Naive thymus-derived CD8-positive, alpha-beta T cell (primary cell): ENCODE measurements around the gene LSP1. TPM values are rescaled to one million over a fixed set of nuclear protein-coding genes. Genes with fewer than 3 reads are reported as not detected.

Experiments
- ATAC-seq, 2 donors: fragments of 150-1000 bp; cut with Tn5 transposase in 1 of 2; sonication (Bioruptor Pico), chemical (Tn5 transposase) in 1 of 2; 1 replicate in 1 of 2; 2 replicates in 1 of 2; pipeline ENCODE4 v1.10.0; 2021; ENCODE audit warnings: mild to moderate bottlenecking in 2 of 2, moderate library complexity in 2 of 2
- POLR2A ChIA-PET: fragments of 350-600 bp; sonication (Branson Sonifier 250); formaldehyde crosslinking; loops from one replicate; lab custom pipeline; 2021; ENCODE audit warnings: antibody characterized with exemption; lab: Charles Lee
- DNase-seq, 10 donors: peaks; one replicate each; pipeline versions ENCODE4 v3.0.0 to v3.0.0-alpha.2; 2020 to 2022
- H3K27ac Mint-ChIP-seq, 10 donors: one replicate each; pipeline ENCODE4 v1.8.0; 2020 to 2022; ENCODE audit warnings: mild to moderate bottlenecking in 10 of 10, mixed read lengths in 10 of 10, moderate library complexity in 4 of 10, inconsistent platforms in 1 of 10
- H3K27me3 Mint-ChIP-seq, 5 donors: one replicate each; pipeline ENCODE4 v1.8.0; 2021 to 2022; ENCODE audit warnings: mixed read lengths in 5 of 5
- H3K36me3 Mint-ChIP-seq, 3 donors: one replicate each; pipeline ENCODE4 v1.8.0; 2020 to 2022; ENCODE audit warnings: mixed read lengths in 3 of 3, mild to moderate bottlenecking in 2 of 3, inconsistent platforms in 1 of 3
- H3K4me1 Mint-ChIP-seq, 4 donors: one replicate each; pipeline ENCODE4 v1.8.0; 2021 to 2022; ENCODE audit warnings: mixed read lengths in 4 of 4
- H3K4me3 Mint-ChIP-seq, 10 donors: one replicate each; pipeline ENCODE4 v1.8.0; 2020 to 2022; ENCODE audit warnings: mild to moderate bottlenecking in 10 of 10, mixed read lengths in 10 of 10, moderate library complexity in 6 of 10, inconsistent platforms in 1 of 10
- H3K9me3 Mint-ChIP-seq, 9 donors: one replicate each; pipeline ENCODE4 v1.8.0; 2020 to 2022; ENCODE audit warnings: mixed read lengths in 9 of 9, mild to moderate bottlenecking in 3 of 9, inconsistent platforms in 1 of 9, moderate library complexity in 1 of 9
- polyA plus RNA-seq, 3 donors: library from polyadenylated mRNA; unstranded; fragments of 300-500 nt; fragmentation: Illumina TruSeq; gene quantifications; one replicate each; pipeline ENCODE4 v1.2.3, GENCODE V29; 2021
- total RNA-seq, 8 experiments: library from RNA in 2 of 8; stranded (reverse) in 2 of 8; gene quantifications; one replicate each; pipeline ENCODE4 v1.2.3 and lab custom pipeline; 2021 to 2026

The LSP1 gene
- total and polyA plus RNA-seq, 5 experiments from 2014 or later = 287 to 438 (median 326) TPM

DNA sequence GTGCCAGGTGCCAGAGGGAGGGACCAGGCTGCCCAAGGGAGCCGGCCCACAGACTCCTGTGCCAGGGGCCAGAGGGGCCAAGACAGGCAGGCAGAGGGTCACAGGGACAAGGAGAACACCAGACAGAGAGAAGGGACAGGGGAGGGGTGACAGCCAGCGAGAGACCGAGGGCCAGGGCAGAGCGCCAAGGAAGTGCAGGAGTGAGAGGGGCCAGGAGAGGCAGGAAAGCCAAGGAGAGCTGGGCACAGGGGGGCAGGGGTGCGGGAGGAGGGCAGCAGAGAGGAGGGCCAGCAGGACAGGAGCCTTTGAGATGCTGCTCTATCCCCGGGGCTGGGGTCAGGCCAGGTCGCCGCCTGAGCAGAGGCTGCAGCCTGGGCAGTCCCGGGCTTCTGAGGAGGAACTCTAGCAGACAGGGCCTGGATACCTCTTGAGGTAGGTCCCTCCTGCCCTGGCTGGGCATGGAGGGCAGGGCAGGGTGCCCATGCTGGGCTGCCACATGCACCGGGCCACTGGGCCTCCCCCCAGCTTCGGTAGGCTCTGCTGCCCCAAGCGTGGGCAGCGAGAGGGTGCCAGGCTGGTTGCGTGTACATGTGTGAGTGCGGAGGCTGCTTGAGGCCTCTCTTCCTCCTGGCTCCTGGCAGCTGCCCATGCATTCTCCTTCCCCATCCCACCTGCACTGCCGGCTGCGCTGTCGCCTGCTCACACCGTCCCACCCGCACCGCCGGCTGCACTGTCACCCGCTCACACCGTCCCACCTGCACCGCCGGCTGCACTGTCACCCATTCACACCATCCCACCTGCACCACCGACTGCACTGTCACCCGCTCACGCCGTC lies 12.2 kb downstream of the LSP1 start:
- H3K27me3 Mint-ChIP-seq = no peaks in the 10 kb centered on the region
- H3K36me3 Mint-ChIP-seq = peaks cover 0 to 12% (median 0%) of the 10 kb centered on the region in 3 donors
- H3K9me3 Mint-ChIP-seq = no peaks in the 10 kb centered on the region
- POLR2A ChIA-PET = interaction anchor here (0.7 to 3.5 kb wide), 4 partner anchors 10 to 521 kb away, joined by 3 to 26 read pairs (median 6); no protein-coding TSS in a partner anchor
- DNase-seq (no peak), ATAC-seq (no peak)
- H3K4me3 Mint-ChIP-seq = peak overlapping the region in 2 of 10 donors; percentile 26 to 79
- H3K27ac Mint-ChIP-seq = peak overlapping the region in 8 of 10 donors; percentile 16 to 89 (median 66)
- H3K4me1 Mint-ChIP-seq = peaks cover 22 to 61% (median 46%) of the 10 kb centered on the region in 4 donors

DNA sequence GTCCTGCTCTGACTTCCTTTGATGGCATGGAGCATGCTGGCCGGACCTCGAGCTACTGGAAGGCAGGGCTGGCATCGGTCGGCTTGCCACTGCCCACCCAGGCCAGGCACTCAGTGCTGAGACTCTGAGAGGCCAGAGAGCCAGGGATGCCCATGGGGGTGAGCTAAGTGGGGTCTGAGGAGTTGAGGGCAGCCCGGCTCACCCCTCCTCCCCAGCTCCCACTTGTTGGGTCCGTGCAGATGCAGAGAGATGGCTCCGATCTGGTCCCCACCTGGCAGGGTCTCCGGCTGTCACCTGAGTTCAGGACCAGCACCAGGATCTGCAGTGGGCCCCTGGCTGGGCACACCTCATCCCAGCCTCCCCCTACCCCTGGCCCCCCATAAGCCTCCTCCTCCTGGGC lies 13.3 kb downstream of the LSP1 start:
- H3K27me3 Mint-ChIP-seq = no peaks in the 10 kb centered on the region
- POLR2A ChIA-PET = interaction anchor here (1.8 to 3.5 kb wide), 3 partner anchors 11 to 17 kb away, joined by 5 to 26 read pairs (median 7); no protein-coding TSS in a partner anchor
- peaks cover 33 to 73% (median 57%) of the 10 kb centered on the region in 4 donors for H3K4me1 Mint-ChIP-seq
- peaks cover 0 to 12% (median 0%) of the 10 kb centered on the region in 3 donors for H3K36me3 Mint-ChIP-seq
- H3K4me3 Mint-ChIP-seq = no peak overlapping the region
- H3K27ac Mint-ChIP-seq = peak overlapping the region in 6 of 10 donors; percentile 28 to 87 (median 50)
- ATAC-seq (no peak), DNase-seq (no peak)
- no peaks in the 10 kb centered on the region for H3K9me3 Mint-ChIP-seq

DNA sequence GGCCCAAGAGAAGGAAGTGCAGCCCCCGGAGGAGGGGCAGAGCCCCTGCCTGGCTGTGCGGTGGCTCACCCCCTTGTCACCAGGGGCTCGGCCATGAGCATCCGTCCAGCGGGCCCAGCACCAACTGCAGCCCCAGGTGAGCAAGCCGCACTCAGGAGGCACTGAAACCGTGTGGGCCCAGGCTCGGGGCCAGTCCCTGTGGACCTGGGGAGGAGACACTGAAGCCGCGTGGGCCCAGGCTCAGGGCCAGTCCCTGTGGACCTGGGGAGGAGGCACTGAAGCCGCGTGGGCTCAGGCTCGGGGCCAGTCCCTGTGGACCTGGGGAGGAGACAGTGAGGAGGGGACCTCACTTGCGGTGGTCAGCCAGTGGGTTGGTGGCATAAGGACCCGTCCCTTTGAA lies 13.9 kb downstream of the LSP1 start:
- H3K4me3 Mint-ChIP-seq = no peak overlapping the region
- ATAC-seq (no peak), DNase-seq (no peak)
- POLR2A ChIA-PET = interaction anchor here (2.3 to 3.5 kb wide), 2 partner anchors 12 to 16 kb away, joined by 7 to 26 read pairs; no protein-coding TSS in a partner anchor
- no peaks in the 10 kb centered on the region for H3K9me3 Mint-ChIP-seq
- no peaks in the 10 kb centered on the region for H3K27me3 Mint-ChIP-seq
- H3K4me1 Mint-ChIP-seq = peaks cover 33 to 78% (median 61%) of the 10 kb centered on the region in 4 donors
- H3K27ac Mint-ChIP-seq = peak overlapping the region in 1 of 10 donors; percentile 68
- peaks cover 0 to 12% (median 0%) of the 10 kb centered on the region in 3 donors for H3K36me3 Mint-ChIP-seq

DNA sequence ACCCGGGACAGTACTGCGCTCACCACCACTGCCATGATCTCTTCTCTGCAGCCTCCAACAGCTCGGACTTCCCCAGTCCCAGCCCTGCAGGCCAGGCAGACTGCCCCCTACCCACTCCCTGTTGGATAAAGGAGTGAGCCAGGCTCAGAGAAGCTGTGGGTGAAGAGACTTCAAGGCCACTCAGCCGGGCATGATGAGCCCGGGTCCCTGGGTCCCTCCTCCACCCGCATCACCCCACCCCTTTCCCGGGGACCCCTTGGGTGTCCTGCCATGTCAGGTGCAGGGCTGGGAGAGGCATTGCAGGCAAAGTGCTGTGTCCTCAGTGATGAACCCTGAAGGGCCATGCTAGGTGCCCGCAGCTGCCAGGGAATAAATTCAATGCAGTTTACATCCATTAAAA lies 14.5 kb downstream of the LSP1 start:
- DNase-seq (no peak), ATAC-seq (no peak)
- peaks cover 0 to 12% (median 0%) of the 10 kb centered on the region in 3 donors for H3K36me3 Mint-ChIP-seq
- H3K4me3 Mint-ChIP-seq = no peak overlapping the region
- H3K27me3 Mint-ChIP-seq = no peaks in the 10 kb centered on the region
- no peaks in the 10 kb centered on the region for H3K9me3 Mint-ChIP-seq
- peak overlapping the region in 1 of 10 donors; percentile 25 for H3K27ac Mint-ChIP-seq
- POLR2A ChIA-PET = interaction anchor here (2.3 to 3.5 kb wide), 2 partner anchors 12 to 17 kb away, joined by 7 to 26 read pairs; no protein-coding TSS in a partner anchor
- peaks cover 35 to 85% (median 67%) of the 10 kb centered on the region in 4 donors for H3K4me1 Mint-ChIP-seq

DNA sequence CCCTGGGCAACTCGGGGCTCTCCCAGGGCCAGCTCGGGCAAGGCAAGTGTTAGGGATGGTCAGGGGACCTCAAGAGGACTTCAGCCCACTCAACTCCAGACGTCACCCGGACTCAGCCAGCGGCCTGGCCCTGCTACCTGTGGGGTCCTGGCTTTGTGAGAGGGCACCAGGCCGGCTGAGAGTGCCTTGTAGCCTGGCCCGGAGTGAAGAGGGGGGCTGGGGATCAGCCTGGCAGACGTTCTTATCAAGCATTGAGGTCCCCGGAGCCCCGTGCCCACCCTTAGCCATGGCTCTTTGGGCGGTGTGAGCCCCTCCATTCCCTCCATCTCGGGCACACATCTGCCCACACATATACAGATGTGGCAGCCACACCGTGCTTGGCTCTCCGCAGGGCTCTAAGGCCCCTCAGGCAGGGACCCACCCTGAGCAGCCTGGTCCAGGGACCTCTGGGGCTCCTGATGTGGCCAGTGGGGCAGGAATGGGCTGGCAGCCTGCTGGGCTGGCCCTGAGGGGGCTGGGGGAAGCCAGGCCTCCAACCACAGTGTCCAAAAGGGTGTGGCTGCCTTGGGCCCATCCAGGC lies 15.3 kb downstream of the LSP1 start:
- ATAC-seq (no peak), DNase-seq (no peak)
- Mint-ChIP-seq H3K36me3 (peaks cover 0 to 10% (median 0%) of the 10 kb centered on the region in 3 donors), H3K4me3 (peak overlapping the region in 1 of 10 donors; percentile 30), H3K27me3 (no peaks in the 10 kb centered on the region), H3K27ac (peak overlapping the region in 8 of 10 donors; percentile 19 to 91 (median 74)), H3K4me1 (peaks cover 36 to 92% (median 72%) of the 10 kb centered on the region in 4 donors), H3K9me3 (no peaks in the 10 kb centered on the region)
- POLR2A ChIA-PET = interaction anchor here (1.0 to 1.7 kb wide), 3 partner anchors 9 to 23 kb away, joined by 3 to 10 read pairs (median 4); partner anchors contain the start of gene PRR33

DNA sequence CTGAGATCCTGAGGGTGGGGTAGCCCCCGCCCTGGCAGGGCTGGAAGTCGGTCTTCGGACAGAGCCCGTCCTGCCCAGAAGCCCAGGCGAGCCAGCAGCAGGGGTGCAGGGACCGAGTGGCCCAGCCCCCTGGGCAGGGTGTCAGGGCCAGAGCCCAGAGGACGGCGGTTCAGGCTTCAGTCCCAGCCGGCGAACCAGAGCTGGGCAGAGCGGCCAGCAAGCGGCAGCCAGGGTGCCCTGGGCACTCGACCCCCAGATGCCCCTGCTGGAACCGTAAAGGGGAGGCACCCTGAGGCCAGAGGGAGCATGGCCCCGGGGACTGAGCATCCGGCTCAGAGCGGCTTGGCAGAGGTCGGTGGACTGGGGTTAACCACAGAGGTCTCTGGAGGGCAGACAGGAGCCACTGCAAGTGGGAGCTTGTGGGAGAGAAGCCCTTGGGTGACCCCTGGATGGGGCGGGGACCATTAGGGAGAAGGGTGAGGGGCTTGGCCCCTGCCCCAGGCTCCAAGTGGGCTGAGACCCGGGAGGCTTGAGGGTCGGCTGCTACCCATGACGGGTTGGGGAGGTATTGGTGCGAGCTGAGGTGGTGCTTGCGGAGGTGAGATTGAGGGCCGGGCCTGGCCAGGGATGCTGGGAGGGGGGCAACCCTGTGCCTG lies 15.9 kb downstream of the LSP1 start:
- no peaks in the 10 kb centered on the region for H3K9me3 Mint-ChIP-seq
- peak overlapping the region in 9 of 10 donors; percentile 33 to 97 (median 77) for H3K4me3 Mint-ChIP-seq
- H3K36me3 Mint-ChIP-seq = peaks cover 0 to 10% (median 0%) of the 10 kb centered on the region in 3 donors
- DNase-seq = peak in 1 of 10 donors; percentile 3
- H3K4me1 Mint-ChIP-seq = peaks cover 38 to 95% (median 74%) of the 10 kb centered on the region in 4 donors
- peak overlapping the region; percentile 35 to 94 (median 76) for H3K27ac Mint-ChIP-seq
- no peaks in the 10 kb centered on the region for H3K27me3 Mint-ChIP-seq
- POLR2A ChIA-PET = interaction anchor here (1.0 to 2.9 kb wide), 8 partner anchors 9 to 23 kb away, joined by 3 to 31 read pairs (median 10); partner anchors contain the start of genes LSP1 and PRR33
- no peak for ATAC-seq

DNA sequence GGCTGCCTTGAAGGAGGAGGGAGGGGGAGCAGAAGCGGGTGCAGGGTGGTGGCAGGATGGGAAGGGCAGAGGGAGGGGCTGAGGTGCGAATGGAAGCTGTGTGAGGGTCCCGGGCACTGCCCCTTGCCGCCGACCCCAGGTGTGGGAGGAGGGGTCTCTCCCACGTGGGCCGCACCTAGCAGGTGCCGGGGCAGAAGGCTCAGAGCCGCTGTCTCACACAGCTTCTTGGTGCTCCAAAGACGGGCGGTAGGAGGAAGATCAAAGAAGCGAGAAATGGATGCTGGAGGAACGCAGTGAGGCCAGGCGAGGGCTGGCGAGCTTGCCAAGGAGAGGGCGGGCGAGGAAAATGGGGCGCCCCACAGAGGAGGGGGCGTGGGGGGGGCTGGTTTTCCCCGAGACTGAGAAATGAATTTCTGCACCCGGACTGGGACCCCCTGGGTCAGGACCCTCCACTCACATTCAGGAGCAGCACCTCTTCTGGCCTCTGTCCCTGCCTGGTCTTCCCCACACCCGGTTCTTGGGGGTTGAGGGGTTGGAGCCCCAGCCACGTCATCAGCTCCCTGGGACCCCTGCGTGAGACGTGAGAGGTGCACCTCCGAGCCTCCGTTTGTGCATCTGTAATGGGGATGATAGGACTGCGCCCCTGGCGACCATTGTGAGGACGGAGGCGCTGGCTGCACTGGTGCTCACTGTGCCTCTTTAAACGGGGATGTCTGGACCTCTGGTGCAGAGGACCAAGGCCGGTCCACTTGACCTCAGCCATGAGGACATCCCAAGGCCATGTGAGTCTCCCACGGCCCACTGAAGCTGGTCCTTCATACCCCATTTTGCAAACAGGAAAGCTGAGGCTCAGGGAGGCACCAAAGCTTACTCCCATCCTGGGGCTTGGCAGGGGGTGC lies 16.8 kb downstream of the LSP1 start:
- ATAC-seq (peak in 1 of 2 donors; percentile 19), DNase-seq (peak in 1 of 10 donors; percentile 9)
- Mint-ChIP-seq H3K36me3 (peaks cover 0 to 8% (median 0%) of the 10 kb centered on the region in 3 donors), H3K27ac (peak overlapping the region in 9 of 10 donors; percentile 35 to 96 (median 91)), H3K9me3 (no peaks in the 10 kb centered on the region), H3K4me3 (peak overlapping the region; percentile 8 to 97 (median 84)), H3K27me3 (no peaks in the 10 kb centered on the region), H3K4me1 (peaks cover 34 to 87% (median 68%) of the 10 kb centered on the region in 4 donors)
- POLR2A ChIA-PET = interaction anchor here (1.0 to 2.9 kb wide), 8 partner anchors 8 to 24 kb away, joined by 3 to 31 read pairs (median 10); partner anchors contain the start of genes LSP1 and PRR33

DNA sequence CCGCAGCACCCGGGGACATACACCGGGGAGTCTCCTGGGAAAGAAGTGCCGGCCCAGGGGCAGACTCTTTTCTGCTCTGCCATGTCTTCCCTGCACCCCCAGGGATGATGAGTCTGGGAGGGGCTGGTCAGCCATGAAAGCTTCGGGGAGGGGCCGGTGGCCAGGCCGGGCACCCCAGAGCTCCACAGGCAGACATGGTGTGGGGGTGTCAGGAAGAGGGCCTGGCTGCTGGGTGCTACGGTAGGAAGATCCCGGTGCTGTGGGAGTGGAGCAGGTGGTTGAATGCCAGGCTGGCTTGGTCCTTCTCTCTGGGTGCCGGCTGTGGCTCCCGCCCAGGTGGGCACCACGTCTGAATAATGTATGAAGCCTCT lies 17.4 kb downstream of the LSP1 start:
- Mint-ChIP-seq H3K27me3 (no peaks in the 10 kb centered on the region), H3K27ac (peak overlapping the region; percentile 58 to 96 (median 92)), H3K4me3 (peak overlapping the region; percentile 76 to 97 (median 84)), H3K36me3 (peaks cover 0 to 8% (median 0%) of the 10 kb centered on the region in 3 donors), H3K4me1 (peaks cover 31 to 85% (median 66%) of the 10 kb centered on the region in 4 donors), H3K9me3 (no peaks in the 10 kb centered on the region)
- POLR2A ChIA-PET = interaction anchor here (1.2 to 2.9 kb wide), 7 partner anchors 12 to 34 kb away, joined by 4 to 31 read pairs (median 11); partner anchors contain the start of gene LSP1
- ATAC-seq (peak; percentile 7), DNase-seq (peak in 1 of 10 donors; percentile 3)

DNA sequence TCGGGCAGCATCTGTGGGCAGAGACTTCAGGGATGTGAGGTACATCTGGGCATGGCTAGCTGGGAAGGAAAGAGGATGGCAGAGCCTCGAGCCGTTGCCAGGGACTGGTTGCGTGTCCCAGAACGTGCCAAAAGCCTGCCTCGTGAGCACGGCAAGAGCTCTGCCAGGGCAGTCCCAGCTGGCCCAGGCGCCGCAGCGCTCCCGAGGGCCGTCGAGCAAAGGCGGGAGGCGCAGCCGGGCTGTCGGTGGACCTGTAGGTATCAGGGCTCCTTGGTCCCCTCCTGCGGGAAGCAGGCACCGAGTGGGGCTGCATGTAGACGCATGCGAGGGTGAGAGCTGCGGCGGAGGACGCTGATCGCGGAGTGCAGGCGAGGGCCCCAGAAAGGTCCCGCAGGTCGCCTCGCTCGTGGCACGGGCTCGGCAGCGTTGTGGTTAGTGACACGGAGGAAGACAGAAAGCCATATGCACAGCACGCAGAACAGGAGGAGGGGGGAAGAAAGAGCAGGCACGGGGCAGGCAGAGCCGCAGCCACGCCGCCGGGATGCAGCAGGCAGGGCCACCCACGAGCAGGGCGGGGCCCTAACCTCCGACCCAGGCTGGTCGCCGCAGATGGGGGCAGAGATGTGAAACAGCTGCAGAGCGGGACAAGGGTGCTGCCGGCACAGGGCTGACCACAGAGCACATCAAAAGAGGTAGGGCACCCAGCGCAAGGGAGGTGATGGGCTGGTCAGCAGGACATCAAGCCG lies 18.0 kb downstream of the LSP1 start:
- peak overlapping the region; percentile 58 to 96 (median 92) for H3K27ac Mint-ChIP-seq
- ATAC-seq = peak; percentile 83 to 89
- no peaks in the 10 kb centered on the region for H3K9me3 Mint-ChIP-seq
- no peaks in the 10 kb centered on the region for H3K27me3 Mint-ChIP-seq
- POLR2A ChIA-PET = interaction anchor here (1.2 to 2.9 kb wide), 7 partner anchors 12 to 34 kb away, joined by 4 to 31 read pairs (median 11); partner anchors contain the start of gene LSP1
- peaks cover 0 to 5% (median 0%) of the 10 kb centered on the region in 3 donors for H3K36me3 Mint-ChIP-seq
- peak in 9 of 10 donors; percentile 36 to 78 (median 51) for DNase-seq
- peaks cover 29 to 82% (median 63%) of the 10 kb centered on the region in 4 donors for H3K4me1 Mint-ChIP-seq
- H3K4me3 Mint-ChIP-seq = peak overlapping the region; percentile 76 to 97 (median 84)

DNA sequence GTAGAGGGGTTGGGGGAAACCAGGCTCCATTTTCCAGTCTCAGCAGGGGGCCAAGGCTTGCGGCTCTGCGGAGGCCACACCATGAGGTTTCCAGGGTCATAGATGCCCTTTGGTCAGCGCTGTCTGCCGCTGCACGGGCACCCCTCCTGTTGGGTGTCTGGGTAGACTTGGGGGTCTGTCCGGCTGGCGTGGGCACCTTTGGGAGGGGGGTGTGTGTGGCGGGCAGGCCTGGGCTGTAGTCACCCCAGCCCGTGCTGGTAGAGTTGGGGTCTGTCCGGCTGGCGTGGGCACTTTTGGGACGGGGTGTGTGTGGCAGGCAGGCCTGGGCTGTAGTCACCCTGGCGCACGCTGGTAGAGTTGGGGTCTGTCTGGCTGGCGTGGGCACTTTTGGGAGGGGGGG lies 18.6 kb downstream of the LSP1 start:
- H3K27me3 Mint-ChIP-seq = no peaks in the 10 kb centered on the region
- peaks cover 28 to 82% (median 62%) of the 10 kb centered on the region in 4 donors for H3K4me1 Mint-ChIP-seq
- DNase-seq (no peak), ATAC-seq (no peak)
- peak overlapping the region in 7 of 10 donors; percentile 80 to 96 (median 92) for H3K27ac Mint-ChIP-seq
- peak overlapping the region in 7 of 10 donors; percentile 24 to 92 (median 70) for H3K4me3 Mint-ChIP-seq
- H3K36me3 Mint-ChIP-seq = peaks cover 0 to 4% (median 0%) of the 10 kb centered on the region in 3 donors
- POLR2A ChIA-PET = interaction anchor here (1.2 to 2.9 kb wide), 5 partner anchors 15 to 35 kb away, joined by 4 to 31 read pairs (median 24); partner anchors contain the start of gene LSP1
- no peaks in the 10 kb centered on the region for H3K9me3 Mint-ChIP-seq
